Measurements from ENCODE around the gene MEF2B.
"Not testable (repeated sequence)": the region's sequence is repeated elsewhere in the genome, so short reads cannot be mapped to it uniquely, and the experiment has no call there.

The MEF2B gene

GRCh38 chr19:19126102-19126501, 44.0 kb downstream of the MEF2B start:
- DNase-seq (ENCODE audit: low read depth): no peak

DNA sequence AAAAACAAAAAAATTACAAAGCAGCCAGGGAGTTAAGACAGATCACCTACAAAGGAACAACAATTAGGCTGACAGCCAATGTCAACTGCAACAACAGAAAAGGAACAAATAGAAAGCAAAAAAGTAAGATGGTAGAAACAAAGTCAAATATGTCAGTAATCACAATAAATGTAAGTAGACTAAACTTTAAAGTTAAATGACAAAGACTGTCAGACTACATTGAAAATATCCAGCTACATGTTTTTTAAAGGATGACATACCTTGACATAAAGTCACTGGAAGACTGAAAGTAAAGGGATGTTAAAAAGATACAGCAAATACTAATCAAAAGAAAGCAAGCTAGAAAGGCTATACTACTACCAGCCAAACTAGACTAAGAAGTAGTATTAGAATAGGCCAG, 46.7 kb downstream of the MEF2B start:
- no peak for DNase-seq (ENCODE audit: low read depth)

GRCh38 chr19:19122902-19123301, 47.2 kb downstream of the MEF2B start:
- DNase-seq (ENCODE audit: low read depth): no peak

GRCh38 chr19:19121371-19121770, 48.7 kb downstream of the MEF2B start:
- no peak for DNase-seq (ENCODE audit: low read depth)

DNA sequence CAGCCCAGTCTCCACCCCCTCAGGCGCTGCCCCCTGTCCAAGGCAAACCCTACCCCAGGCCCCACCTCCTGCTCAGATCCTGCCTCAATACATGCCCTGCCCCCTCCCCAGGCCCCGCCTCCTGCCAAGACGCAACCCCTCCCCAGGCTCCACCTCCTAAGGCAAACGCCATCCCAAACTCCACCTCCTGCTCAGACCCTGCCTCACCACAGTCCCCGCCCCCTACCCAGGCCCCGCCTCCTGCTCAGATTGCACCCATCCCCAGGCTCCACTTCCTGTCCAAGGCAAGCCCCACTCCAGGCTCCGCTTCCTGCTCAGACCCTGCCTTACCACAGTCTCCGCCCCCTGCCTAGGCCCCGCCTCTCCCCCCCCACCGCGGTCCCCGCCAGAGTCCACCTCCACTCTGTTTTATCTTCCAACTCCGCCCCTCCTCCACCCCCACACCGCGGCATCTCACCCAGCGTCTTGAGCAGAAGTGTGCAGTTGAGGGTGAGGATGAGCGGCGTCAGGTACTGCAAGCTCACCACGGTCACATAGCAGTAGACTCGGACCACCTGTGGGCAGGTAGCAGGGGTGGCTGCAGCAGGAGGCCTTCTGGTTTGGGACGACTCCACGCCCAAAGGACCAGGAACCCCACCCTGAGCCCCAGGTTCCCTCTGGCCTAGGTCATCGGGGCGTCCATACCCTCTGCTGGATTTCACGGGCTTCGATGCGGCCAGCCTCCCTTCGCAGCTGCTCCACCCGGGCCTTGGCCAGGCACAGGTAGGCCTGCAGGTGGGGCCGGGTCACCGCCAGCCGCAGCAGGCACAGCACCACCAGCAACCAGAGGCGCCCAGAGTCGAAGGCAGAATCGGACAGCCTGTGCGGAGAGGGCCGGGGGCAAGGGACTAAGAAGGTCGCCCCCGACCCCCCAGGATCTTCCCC, 49.5 kb downstream of the MEF2B start:
- DNase-seq (ENCODE audit: low read depth): no peak

- DNase-seq (ENCODE audit: low read depth): no peak
These were observed 50.5 kb downstream of the MEF2B start for GRCh38 chr19:19119325-19120237.

GRCh38 chr19:19115954-19116353, 54.1 kb downstream of the MEF2B start:
- DNase-seq (ENCODE audit: low read depth): no peak

- no peak for DNase-seq (ENCODE audit: low read depth)
These were observed 56.9 kb downstream of the MEF2B start for GRCh38 chr19:19113040-19113626.

DNA sequence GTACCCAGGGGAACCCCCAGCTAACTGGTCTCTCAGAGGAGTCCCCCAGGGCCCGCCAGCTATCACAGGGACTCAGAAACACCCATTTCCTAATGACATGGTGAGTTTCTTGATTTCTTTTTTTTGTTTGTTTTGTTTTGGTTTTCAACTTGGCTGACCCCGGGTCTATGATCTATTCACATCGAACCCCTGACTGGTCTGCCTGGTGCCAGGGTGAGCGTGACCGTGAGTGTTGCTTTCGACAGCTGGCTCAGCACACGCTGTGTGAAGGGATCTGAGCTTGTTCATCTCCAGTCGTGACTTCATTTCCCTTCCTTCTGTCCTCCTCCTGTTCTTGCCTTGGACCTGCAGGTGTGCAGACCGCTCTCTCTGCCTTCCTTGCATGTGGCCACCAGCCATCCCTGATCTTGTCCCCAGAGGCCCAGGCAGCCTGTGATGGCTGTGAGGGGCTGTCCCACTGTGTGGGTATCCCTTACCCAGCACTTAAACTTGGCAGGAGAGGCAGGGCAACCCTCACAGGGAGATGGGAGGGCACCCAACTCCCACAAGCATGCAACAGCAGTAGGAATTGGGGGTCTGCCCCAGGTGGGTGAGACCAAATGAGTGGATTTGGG, 58.0 kb downstream of the MEF2B start:
- no peak for DNase-seq (ENCODE audit: low read depth)

DNA sequence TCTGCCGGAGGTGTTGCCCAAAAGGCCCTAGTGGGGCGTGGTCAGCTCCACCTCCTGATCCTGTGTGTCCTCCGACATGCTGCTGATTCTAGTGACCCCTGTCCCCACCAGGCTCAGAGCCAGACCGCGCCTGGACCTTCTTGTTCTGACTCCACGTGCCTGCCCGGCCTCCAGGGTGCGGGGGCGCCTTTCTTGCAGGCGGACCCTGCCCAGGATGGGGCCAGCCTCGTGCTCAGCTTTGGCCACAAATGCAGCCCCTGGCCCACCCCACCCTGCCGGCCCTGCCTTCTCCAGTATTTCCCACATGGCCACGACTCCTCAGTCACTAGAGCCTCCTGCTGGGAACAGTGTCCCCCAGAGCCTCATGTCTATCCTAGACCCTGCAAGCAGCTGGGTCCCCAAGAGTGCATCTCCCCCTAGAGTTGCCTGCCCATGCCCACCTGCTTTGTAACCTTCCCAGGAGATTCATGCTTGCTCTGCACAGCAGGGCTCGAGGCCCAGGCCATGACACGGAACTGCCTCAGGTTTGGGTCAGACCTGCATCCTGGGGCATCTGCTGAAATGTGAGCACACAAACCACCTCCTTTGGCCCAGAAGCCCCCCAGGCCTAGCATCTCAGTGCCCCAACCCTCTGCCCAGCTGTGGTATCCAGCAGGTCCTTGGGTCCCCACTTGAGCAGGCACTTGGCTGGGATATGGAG, 58.8 kb downstream of the MEF2B start:
- no peak for DNase-seq (ENCODE audit: low read depth)

DNA sequence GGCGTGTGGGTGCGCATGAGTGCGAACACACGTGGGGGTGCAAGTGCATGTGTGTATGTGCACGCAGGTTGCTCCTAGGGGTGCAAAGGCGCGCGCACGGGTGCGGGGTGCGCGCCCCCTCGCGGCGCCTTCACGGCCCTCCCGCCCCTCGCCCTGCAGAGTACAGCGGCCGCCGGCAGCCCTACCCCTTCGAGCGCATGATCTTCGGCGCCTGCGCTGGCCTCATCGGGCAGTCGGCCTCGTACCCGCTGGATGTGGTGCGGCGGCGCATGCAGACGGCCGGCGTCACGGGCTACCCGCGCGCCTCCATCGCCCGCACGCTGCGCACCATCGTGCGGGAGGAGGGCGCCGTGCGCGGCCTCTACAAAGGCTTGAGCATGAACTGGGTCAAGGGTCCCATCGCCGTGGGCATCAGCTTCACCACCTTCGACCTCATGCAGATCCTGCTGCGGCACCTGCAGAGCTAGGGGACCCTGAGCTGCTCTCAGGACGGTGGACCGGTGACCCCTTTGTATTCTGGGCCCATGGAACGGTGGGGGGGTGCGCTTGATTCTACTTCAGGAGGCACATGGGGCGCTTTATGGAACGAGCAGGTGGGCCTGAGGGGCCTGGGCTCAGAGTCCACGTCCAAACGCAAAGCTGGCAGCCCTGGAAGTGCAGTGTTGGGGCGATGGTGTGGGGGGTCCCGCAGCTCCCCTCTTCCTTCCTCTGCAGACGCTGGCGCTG, 59.5 kb downstream of the MEF2B start:
- DNase-seq (ENCODE audit: low read depth): no peak

GRCh38 chr19:19109601-19110000, 60.5 kb downstream of the MEF2B start:
- DNase-seq (ENCODE audit: low read depth): no peak

DNA sequence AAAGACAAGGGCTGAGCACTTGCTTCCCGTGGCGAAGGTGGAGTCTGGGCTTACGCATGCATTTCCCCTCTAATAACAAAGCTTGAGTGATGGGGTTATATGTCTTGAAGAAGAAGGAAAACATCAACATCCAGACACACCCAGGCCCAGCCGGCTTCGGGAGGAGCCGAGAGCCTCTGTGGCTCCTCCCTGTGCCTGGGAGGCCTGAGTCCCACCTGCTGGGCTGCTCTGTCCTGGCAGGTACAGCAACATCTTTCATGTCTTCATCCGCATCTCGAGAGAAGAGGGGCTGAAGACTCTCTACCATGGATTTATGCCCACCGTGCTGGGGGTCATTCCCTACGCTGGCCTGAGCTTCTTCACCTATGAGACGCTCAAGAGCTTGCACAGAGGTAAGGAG, 62.4 kb downstream of the MEF2B start:
- no peak for DNase-seq (ENCODE audit: low read depth)

DNA sequence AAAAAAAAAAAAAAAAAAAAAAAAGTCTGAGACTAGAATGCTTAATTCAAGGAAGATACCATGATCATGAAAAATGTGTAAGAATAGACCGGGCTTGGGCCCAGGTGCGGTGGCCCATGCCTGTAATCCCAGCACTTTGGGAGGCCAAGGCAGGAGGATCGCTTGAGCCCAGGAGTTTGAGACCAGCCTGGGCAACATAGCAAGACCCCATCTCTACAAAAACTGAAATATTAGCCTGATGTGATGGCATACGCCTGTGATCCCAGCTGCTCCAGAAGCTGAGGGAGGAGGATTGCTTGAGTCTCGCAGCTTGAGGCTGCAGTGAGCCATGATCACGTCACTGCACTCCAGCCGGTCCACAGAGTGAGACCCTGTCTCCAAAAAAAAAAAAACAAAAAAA, 63.1 kb downstream of the MEF2B start:
- DNase-seq (ENCODE audit: low read depth): not testable (repeated sequence)

DNA sequence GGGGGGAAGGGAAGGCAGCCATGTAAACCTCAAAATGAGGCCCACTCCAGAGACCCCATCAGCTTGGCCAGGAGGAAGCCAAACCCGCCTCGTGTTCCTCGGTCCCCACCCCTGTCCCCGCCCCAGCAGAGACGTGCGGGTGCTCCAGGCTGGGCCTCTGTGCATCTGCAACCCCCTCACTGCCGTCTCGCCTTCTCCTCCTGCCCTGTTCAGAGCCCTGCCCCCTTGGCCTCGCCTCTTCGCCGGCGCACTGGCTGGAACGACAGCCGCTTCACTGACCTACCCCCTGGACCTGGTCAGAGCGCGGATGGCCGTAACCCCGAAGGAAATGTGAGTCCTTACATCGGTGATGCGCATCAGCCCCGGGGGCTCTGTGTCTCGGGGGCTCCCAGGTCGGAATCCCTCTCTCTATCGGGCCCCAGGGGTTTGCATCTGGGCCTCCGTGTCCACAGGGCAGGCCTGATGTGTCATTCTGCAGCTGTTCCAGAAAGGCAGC, 64.0 kb downstream of the MEF2B start:
- DNase-seq (ENCODE audit: low read depth): no peak

DNA sequence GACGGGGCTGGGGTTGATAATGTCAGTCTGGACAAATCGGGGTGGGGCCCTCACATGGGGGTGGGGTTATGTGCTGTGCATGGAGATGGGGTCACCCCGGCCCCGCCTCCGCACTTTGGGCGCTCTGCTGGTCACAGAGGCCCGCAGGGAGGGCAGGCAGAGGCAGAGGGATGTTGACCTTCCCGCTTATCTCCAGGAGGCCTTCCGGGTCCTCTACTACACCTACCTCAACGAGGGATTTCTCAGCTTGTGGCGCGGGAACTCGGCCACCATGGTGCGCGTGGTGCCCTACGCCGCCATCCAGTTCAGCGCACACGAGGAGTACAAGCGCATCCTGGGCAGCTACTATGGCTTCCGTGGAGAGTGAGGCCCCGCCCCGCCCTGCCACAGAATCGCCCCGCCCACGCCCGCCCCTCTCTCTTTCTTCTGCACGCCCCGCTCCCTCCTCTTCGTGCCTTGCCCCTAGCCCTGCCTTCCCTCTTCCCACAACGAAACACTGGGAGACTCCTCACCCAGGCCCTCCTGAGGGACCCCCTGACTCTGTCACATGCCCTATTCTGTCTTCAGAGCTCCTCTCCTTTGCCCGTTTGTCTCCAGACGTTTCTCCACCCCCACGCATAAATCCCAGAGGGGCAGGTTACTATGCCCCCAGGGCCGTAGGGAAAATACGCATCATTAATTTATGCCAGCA, 64.6 kb downstream of the MEF2B start:
- no peak for DNase-seq (ENCODE audit: low read depth)

GRCh38 chr19:19103167-19103566, 66.9 kb downstream of the MEF2B start:
- DNase-seq (ENCODE audit: low read depth): no peak

DNA sequence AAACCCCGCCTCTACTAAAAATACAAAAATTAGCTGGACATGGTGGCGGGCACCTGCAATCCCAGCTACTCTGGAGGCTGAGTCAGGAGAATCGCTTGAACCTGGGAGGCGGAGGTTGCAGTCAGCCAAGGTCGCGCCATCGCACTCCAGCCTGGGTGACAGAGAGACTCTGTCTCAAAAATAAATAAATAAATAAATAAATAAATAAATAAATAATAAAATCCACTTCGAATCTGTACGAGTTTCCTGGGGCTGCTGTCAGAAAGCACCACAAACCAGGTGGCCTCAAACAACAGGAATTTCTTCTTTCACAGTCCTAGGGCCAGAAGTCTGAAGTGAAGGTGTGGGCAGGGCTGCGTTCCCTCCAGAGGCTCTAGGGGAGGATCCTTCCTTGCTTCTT, 67.5 kb downstream of the MEF2B start:
- not testable (repeated sequence) for DNase-seq (ENCODE audit: low read depth)

- no peak for DNase-seq (ENCODE audit: low read depth)
These were observed 68.5 kb downstream of the MEF2B start for GRCh38 chr19:19101540-19101939.

All from GM04503 (cell line).